Stimulated activated CD8-positive, alpha-beta memory T cell treated with anti-CD3 and anti-CD28 coated beads, Interleukin-12 subunit alpha, Interleukin-12 subunit beta, amount 100 ng/mL, for 4 hours (primary cell): Measurements from ENCODE around the gene SPRR5.

Source experiments
- DNase-seq: peaks from one replicate; pipeline ENCODE4 v3.0.0-alpha.2; 2020; ENCODE audit warnings: low read depth

The SPRR5 gene, protein sequence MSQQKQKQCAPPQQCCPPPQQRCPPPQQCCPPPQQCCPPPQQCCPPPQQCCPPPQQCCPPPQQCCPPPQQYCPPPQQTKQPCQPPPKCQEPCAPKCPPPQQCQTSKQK

DNA sequence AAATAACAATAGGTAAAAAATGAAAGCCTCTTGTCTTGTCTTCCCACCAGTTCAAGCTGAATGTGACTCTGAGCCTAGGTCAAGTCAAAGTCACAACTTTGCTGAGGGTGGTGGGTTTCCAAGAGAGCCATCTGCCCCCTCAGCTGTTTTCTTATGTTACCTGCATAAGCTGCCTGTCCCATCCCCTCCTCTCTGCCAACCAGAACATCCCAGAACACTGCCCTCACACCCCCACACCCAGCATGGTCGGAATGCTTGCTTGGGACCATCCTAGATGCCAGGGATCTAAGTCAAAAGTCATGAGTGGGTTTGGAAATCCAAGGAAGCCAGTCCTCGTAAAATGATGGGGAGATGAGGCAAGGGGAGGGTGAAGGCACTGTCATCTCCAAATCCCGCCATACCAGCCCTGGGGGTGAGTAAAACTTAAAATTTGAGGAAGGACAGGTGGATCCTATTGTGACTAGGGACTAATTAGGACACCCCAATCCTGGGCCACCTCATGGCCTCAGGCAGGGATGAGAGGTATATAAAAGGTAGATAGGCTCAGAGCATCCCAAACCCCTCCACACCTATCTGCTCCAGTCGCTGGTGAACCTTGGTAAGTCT, at the start of gene SPRR5:
Gene SPRR5, plus strand, starts transcription at position 556 of the 606 bp plus-strand sequence. CDS start 1,349 bp downstream, outside the sequence.
- DNase-seq = no peak

GRCh38 chr1:152899027-152899426, 48.0 kb upstream of the SPRR5 start:
- DNase-seq = no peak

GRCh38 chr1:152899883-152900282, 47.1 kb upstream of the SPRR5 start:
- no peak for DNase-seq

DNA sequence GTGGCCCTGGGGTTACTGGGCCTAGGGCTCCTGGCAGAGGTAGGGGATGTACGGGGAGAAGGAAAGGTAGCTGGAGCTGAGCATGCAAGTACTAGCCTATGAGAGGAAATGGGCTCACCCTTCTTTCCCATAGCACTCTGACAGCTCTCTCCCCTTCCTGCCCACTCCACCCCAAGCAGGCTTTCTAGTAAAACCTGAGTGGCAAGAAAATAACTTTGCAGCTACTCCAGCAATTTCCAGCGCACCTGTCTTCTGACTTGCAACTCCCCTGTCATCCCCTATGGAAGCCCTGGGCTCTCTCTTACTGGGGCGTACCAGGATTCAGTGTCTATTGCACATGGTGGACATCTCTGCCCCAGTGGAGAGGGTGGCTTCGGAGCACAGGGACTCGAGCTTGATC, 45.4 kb upstream of the SPRR5 start:
- no peak for DNase-seq

GRCh38 chr1:152902636-152903035, 44.4 kb upstream of the SPRR5 start:
- no peak for DNase-seq

- no peak for DNase-seq
Measured at GRCh38 chr1:152904688-152905440, 42.1 kb upstream of the SPRR5 start.

DNA sequence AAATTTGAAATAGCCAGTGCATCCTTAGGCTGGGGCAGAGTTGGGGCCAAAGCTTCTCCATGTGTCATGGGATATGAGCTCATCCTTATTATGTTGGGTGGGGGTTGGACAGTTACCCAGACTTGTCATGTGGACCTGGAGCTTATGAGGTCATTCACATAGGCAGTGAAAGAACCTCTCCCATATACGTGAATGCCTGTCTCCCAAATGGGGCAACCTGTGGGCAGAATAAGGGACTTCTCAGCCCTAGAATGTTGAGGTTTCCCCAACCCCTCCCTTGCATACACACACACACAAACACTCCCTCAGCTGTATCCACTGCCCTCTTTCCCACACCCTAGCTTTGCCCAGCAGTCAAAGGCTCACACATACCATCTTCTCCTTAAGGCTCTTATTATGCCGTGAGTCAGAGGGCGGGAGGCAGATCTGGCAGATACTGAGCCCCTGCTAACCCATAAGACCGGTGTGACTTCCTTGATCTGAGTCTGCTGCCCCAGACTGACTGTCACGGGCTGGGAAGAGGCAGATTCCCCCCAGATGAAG, 40.9 kb upstream of the SPRR5 start:
- no peak for DNase-seq

DNA sequence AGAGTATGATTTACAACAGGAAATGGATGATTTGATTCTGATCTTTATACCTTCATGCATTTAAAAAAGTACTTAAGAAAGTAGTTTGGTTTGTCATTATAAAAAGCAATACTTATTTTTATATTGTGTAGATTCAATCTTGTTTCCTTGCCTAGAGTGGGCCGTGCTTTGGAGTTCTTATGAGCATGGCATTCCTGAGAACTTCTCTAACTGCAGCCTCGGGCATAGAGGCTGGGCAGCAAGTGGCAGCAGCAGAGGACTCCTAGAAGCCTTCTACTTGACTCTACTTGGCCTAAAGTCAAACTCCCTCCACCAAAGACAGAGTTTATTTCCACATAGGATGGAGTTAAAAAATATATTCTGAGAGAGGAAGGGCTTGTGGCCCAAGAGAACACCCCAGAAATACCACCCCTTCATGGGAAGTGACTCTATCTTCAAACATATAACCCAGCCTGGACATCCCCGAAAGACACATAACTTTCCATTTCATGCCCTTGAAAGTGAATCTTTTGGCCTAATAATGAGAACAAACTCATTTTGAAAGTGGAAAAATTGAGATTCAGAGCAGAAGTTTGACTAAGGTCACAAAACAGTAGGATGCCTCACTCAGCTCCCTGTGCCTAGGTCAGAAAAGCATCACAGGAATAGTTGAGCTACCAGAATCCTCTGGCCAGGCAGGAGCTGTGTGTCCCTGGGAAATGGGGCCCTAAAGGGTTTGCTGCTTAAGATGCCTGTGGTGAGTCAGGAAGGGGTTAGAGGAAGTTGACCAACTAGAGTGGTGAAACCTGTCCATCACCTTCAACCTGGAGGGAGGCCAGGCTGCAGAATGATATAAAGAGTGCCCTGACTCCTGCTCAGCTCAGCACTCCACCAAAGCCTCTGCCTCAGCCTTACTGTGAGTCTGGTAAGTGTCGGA, 39.1 kb upstream of the SPRR5 start, which contains the start of gene IVL:
Gene IVL, plus strand, starts transcription at position 861 of the 916 bp plus-strand sequence. CDS start 1,252 bp downstream, outside the sequence.
- DNase-seq = no peak

GRCh38 chr1:152909206-152909605, 37.8 kb upstream of the SPRR5 start:
- no peak for DNase-seq

DNA sequence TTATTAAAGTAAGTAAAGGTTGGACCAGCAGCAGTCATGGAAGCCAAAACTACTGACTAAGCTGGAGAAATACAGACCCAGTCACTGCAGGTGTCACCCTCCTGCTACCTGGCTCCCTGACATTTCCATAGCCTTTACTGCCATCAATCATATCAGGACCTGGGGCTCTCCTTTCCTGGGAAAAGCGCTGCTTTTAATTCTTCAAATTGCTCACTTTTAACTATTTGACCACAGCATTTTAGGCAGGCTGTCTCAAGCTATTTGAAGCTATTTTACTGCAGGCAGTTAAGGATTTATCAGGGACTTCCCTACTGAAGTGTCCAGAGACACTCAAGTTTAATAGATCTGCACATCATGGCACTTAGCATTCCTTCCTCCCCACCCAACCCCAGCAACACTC, 34.5 kb upstream of the SPRR5 start:
- DNase-seq = no peak

DNA sequence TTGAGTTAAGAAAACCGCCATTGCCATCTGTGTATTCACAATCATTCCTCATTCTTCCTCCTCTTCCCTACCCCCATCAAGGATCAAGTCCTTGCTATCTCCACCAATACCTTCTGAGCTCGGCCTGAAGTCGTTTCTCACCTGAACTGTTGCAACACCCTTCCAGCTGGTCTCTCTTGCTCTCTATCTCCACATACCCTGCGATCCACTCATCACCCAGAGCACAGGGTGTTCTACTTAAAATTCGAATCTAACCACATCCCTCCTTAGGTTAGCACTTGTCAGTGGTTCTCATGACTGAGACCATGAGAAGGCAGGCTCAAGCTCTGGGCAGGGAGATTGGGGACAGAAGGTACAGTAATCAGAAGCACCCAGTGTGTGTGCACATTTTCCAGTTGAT, 34.1 kb upstream of the SPRR5 start:
- DNase-seq = no peak

GRCh38 chr1:152917794-152918193, 29.2 kb upstream of the SPRR5 start:
- DNase-seq = no peak

- no peak for DNase-seq
Measured at GRCh38 chr1:152919071-152919470, 27.9 kb upstream of the SPRR5 start.

- no peak for DNase-seq
Measured at GRCh38 chr1:152924191-152924590, 22.8 kb upstream of the SPRR5 start.

- DNase-seq = no peak
Measured at GRCh38 chr1:152926091-152926490, 20.9 kb upstream of the SPRR5 start.

- DNase-seq = no peak
Measured at GRCh38 chr1:152928671-152929070, 18.3 kb upstream of the SPRR5 start.

- no peak for DNase-seq
Measured at GRCh38 chr1:152932170-152932811, 14.7 kb upstream of the SPRR5 start.

DNA sequence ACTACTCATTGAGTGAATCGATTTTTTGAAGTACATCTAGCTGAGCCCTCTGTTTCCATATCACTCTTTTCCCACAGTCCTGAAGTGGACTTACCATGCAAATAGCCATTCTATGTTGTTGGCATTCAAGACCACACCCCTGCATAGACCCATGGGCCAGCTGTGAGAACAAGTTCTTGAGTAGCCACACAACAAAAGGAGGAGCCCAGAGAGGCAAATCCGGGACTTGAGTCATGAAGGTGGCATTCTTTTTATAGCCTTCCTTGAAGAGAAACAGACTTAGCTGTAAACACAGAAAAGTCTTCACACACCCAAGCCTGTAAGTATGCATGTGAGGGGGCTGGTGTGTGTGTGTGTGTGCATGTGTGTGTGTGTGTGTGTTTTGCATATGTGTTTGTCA, 13.8 kb upstream of the SPRR5 start:
- no peak for DNase-seq

DNA sequence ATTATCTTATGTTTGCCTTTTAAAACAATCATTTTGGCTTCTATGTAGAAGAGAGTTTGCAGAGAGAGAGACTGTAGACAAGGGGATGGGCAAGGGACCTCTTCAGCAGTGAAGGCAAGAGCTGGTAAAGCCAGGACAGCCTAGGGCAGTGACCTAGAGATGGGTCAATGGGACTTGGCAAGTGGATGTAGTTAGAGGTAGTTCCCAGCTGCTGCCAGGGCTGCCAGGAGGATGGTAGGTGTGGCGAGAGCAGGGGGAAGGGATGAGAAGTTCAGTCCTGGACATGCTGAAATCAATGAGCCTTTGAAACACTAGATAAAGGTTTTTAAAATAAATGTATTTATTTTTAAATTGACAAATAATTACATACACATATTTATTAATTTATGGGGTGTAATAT, 6.4 kb upstream of the SPRR5 start:
- DNase-seq = no peak

GRCh38 chr1:152941037-152941711, 5.8 kb upstream of the SPRR5 start:
- DNase-seq = no peak

DNA sequence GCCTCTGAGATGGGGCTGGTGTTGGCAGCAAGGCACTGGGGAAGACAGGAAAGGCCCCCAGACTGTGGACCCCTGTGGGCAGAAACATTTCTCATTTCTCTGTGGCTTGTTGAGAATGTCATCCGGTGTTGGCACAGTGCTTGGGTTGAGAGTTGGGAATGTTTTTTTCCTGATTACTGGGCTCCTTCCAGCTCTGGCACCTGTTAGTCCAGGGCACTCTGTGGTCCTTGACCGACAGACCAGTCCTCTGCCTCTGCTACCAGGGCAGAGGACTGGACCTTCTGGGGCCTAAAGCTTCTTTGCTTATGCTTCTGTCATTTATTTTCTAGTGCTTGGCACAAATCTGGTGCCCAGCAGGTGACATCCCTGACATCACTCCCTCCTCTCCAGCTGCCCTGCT, 4.8 kb upstream of the SPRR5 start:
- no peak for DNase-seq
